MM.1S (cell line): ENCODE data around the gene ZNRF3.

Experiments used
- EZH2 ChIP-seq: fragments of 300-600 bp; sonication (generic); optimal IDR thresholded peaks from 2 replicates; pipeline ENCODE3; 2017; ENCODE audit warnings: low read depth, mild to moderate bottlenecking, antibody characterized with exemption, low read length, mixed read lengths
- TF ChIP-seq, protein P1 (sequence below): fragments of 300-600 bp; sonication (generic); IDR thresholded peaks from 2 replicates; pipeline ENCODE4 v1.5.1; 2016; ENCODE audit warnings: antibody characterized with exemption, low read length, mixed read lengths

GRCh38 chr22:29002603-29003002 lies 119.2 kb downstream of the ZNRF3 start:
- TF ChIP-seq, protein P1, sequence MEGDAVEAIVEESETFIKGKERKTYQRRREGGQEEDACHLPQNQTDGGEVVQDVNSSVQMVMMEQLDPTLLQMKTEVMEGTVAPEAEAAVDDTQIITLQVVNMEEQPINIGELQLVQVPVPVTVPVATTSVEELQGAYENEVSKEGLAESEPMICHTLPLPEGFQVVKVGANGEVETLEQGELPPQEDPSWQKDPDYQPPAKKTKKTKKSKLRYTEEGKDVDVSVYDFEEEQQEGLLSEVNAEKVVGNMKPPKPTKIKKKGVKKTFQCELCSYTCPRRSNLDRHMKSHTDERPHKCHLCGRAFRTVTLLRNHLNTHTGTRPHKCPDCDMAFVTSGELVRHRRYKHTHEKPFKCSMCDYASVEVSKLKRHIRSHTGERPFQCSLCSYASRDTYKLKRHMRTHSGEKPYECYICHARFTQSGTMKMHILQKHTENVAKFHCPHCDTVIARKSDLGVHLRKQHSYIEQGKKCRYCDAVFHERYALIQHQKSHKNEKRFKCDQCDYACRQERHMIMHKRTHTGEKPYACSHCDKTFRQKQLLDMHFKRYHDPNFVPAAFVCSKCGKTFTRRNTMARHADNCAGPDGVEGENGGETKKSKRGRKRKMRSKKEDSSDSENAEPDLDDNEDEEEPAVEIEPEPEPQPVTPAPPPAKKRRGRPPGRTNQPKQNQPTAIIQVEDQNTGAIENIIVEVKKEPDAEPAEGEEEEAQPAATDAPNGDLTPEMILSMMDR: no peak
- TF ChIP-seq EZH2: no peak
